GM21528 (cell line): ENCODE data around the gene AEBP1.

Experiments used
- ATAC-seq: cut with Tn5 transposase; IDR thresholded peaks from one replicate; pipeline ENCODE4 v1.9.1; 2021; ENCODE audit warnings: mild to moderate bottlenecking, moderate library complexity; ENCODE audit not compliant: unreplicated experiment, low FRiP score

The AEBP1 gene

GRCh38 chr7:44103923-44104859 lies at the start of gene AEBP1:
Gene AEBP1, plus strand, starts transcription at chr7:44104345. Its CDS starts 321 bp downstream, at chr7:44104666.
- ATAC-seq: no peak

- ATAC-seq: no peak
These were observed 47.5 kb upstream of the AEBP1 start for GRCh38 chr7:44056681-44057080.

GRCh38 chr7:44057181-44057848 lies 46.8 kb upstream of the AEBP1 start:
- no peak for ATAC-seq

- no peak for ATAC-seq
These were observed 46.0 kb upstream of the AEBP1 start for GRCh38 chr7:44057849-44058758.

GRCh38 chr7:44058759-44059218 lies 45.4 kb upstream of the AEBP1 start:
- ATAC-seq: no peak

- no peak for ATAC-seq
These were observed 44.7 kb upstream of the AEBP1 start for GRCh38 chr7:44059219-44060090.

GRCh38 chr7:44060091-44060947 lies 43.8 kb upstream of the AEBP1 start:
- no peak for ATAC-seq

- ATAC-seq: no peak
These were observed 43.0 kb upstream of the AEBP1 start for GRCh38 chr7:44060948-44061644.

- ATAC-seq: no peak
These were observed 42.4 kb upstream of the AEBP1 start for GRCh38 chr7:44061645-44062179.

- no peak for ATAC-seq
These were observed 41.8 kb upstream of the AEBP1 start for GRCh38 chr7:44062180-44062902.

- ATAC-seq: no peak
These were observed 41.2 kb upstream of the AEBP1 start for GRCh38 chr7:44062903-44063295.

GRCh38 chr7:44063547-44063893 lies 40.6 kb upstream of the AEBP1 start:
- no peak for ATAC-seq

- no peak for ATAC-seq
These were observed 40.1 kb upstream of the AEBP1 start for GRCh38 chr7:44063894-44064651.

- ATAC-seq: no peak
These were observed 39.2 kb upstream of the AEBP1 start for GRCh38 chr7:44064791-44065430.

- no peak for ATAC-seq
These were observed 38.6 kb upstream of the AEBP1 start, which contains the start of gene PGAM2 for GRCh38 chr7:44065431-44066110. Gene PGAM2, minus strand, starts transcription at chr7:44065567. Its CDS starts 38 bp downstream, at chr7:44065529.

GRCh38 chr7:44066111-44066460 lies 38.1 kb upstream of the AEBP1 start:
- ATAC-seq: no peak
